Epithelial cell of proximal tubule (primary cell): Measurements from ENCODE around the gene CCDC63. TPM values are rescaled to one million over a fixed set of nuclear protein-coding genes. Genes with fewer than 3 reads are reported as not detected.

Experiments
- DNase-seq: peaks from one replicate; pipeline ENCODE4 v3.0.0-alpha.2; 2011; ENCODE audit warnings: low read depth
- H3K4me3 ChIP-seq: 2 replicates; pipeline ENCODE4 v1.5.1; 2011; ENCODE audit warnings: low read depth, mild to moderate bottlenecking, low read length
- CTCF ChIP-seq: conservative IDR thresholded peaks from 2 replicates; pipeline ENCODE4 v1.5.1; 2012; ENCODE audit warnings: low read depth, mild to moderate bottlenecking, low read length
- total RNA-seq: library from RNA; depleted of rRNA; stranded (reverse); fragments of >200 nt; gene quantifications from 2 replicates; pipeline ENCODE4 v1.2.3, GENCODE V29; 2015

Gene CCDC63
- total RNA-seq, 1 donor from 2014 or later = not detected

- no peak for TF ChIP-seq CTCF
- H3K4me3 ChIP-seq = no peak overlapping the region
- no peak for DNase-seq
Measured at GRCh38 chr12:110906985-110907384, 60.2 kb downstream of the CCDC63 start.

GRCh38 chr12:110907583-110907982 lies 60.8 kb downstream of the CCDC63 start:
- no peak overlapping the region for H3K4me3 ChIP-seq
- TF ChIP-seq CTCF = no peak
- no peak for DNase-seq

- TF ChIP-seq CTCF = no peak
- no peak overlapping the region for H3K4me3 ChIP-seq
- no peak for DNase-seq
Measured at GRCh38 chr12:110908377-110909152, 61.8 kb downstream of the CCDC63 start.

- TF ChIP-seq CTCF = no peak
- no peak for DNase-seq
- no peak overlapping the region for H3K4me3 ChIP-seq
Measured at GRCh38 chr12:110912263-110912662, 65.5 kb downstream of the CCDC63 start.

- DNase-seq = no peak
- TF ChIP-seq CTCF = no peak
- no peak overlapping the region for H3K4me3 ChIP-seq
Measured at GRCh38 chr12:110913119-110914056, 66.6 kb downstream of the CCDC63 start.

- no peak for TF ChIP-seq CTCF
- H3K4me3 ChIP-seq = no peak overlapping the region
- DNase-seq = no peak
Measured at GRCh38 chr12:110916295-110916875, 69.6 kb downstream of the CCDC63 start.
